ENCODE data around the gene ZNF844. TPM values are rescaled to one million over a fixed set of nuclear protein-coding genes. Genes with fewer than 3 reads are reported as not detected.

The ZNF844 gene
- polyA plus RNA-seq, 1 donor from 2014 or later, result 11.1 TPM

DNA sequence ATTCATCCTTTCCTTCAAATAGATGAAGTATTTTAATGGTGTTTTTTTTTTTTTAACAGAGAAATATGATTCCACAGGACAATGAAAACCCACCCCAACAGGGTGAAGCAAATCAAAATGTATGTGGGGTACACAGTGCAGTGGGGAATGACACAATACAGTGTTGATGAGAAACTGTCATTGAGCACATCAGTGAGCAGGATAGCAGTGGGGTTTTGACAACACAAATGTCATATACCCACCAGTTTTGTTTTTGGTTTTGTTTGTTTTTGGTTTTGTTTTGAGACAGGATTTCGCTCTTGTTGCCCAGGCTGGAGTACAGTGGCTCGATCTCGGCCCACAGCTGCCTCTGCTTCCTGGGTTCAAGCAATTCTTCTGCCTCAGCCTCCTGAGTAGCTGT is 29.2 kb downstream of the ZNF844 start:
- H3K4me2 ChIP-seq (ENCODE audit: low read length), result no peak overlapping the region
- H3K36me3 ChIP-seq (ENCODE audit: insufficient read depth, low read length), result no peaks in the 10 kb centered on the region
- no peak for TF ChIP-seq RAD21 (conservative IDR thresholded peaks at IDR 0.05)
- TF ChIP-seq POLR2AphosphoS5 (IDR thresholded peaks at IDR 0.05), result no peak
- no peak for TF ChIP-seq TAF1 (IDR thresholded peaks at IDR 0.05; ENCODE audit: low read depth)
- no peak for TF ChIP-seq REST (IDR thresholded peaks at IDR 0.05; ENCODE audit: borderline replicate concordance)
- no peak for TF ChIP-seq EP300 (conservative IDR thresholded peaks at IDR 0.05; ENCODE audit: poor library complexity, severe bottlenecking)
- TF ChIP-seq MXI1 (conservative IDR thresholded peaks at IDR 0.05; ENCODE audit: poor library complexity, severe bottlenecking), result no peak
- no peak for TF ChIP-seq SMC3 (conservative IDR thresholded peaks at IDR 0.05; ENCODE audit: poor library complexity)
- TF ChIP-seq CTCF (IDR thresholded peaks at IDR 0.05; ENCODE audit: poor library complexity, severe bottlenecking), result no peak
- TF ChIP-seq EZH2 (IDR thresholded peaks at IDR 0.05; ENCODE audit: borderline replicate concordance, insufficient read depth, low read length, poor library complexity, severe bottlenecking), result no peak
- no peak overlapping the region for H2AFZ ChIP-seq (ENCODE audit: low read depth, low read length)
- no peaks in the 10 kb centered on the region for H3K9me2 ChIP-seq (ENCODE audit: insufficient read depth, low read length)
- no peak overlapping the region for H3K4me3 ChIP-seq (ENCODE audit: low read length)
- no peaks in the 10 kb centered on the region for H3K79me2 ChIP-seq (replicated peaks; ENCODE audit: insufficient read depth, low read length)
- H3K9me3 ChIP-seq (ENCODE audit: low read length), result no peaks in the 10 kb centered on the region
- no peak overlapping the region for H3K27ac ChIP-seq (ENCODE audit: low read length)
- no peaks in the 10 kb centered on the region for H3F3A ChIP-seq (ENCODE audit: insufficient read depth, low read length, poor library complexity, severe bottlenecking)
- H4K20me1 ChIP-seq (ENCODE audit: insufficient read depth), result no peaks in the 10 kb centered on the region
- H3K9ac ChIP-seq (ENCODE audit: low read length), result no peak overlapping the region
- no peaks in the 10 kb centered on the region for H3K27me3 ChIP-seq (ENCODE audit: insufficient read depth, low read depth, low read length)

- Histone ChIP-seq H3K27me3 (ENCODE audit: insufficient read depth, low read depth, low read length) (no peaks in the 10 kb centered on the region), H3K27ac (ENCODE audit: low read length) (no peak overlapping the region), H2AFZ (ENCODE audit: low read depth, low read length) (no peak overlapping the region), H3F3A (ENCODE audit: insufficient read depth, low read length, poor library complexity, severe bottlenecking) (no peaks in the 10 kb centered on the region), H3K4me3 (ENCODE audit: low read length) (no peak overlapping the region), H3K36me3 (ENCODE audit: insufficient read depth, low read length) (no peaks in the 10 kb centered on the region), H3K79me2 (replicated peaks; ENCODE audit: insufficient read depth, low read length) (no peaks in the 10 kb centered on the region), H3K9ac (ENCODE audit: low read length) (no peak overlapping the region), H3K9me3 (ENCODE audit: low read length) (no peaks in the 10 kb centered on the region), H3K4me2 (ENCODE audit: low read length) (no peak overlapping the region), H4K20me1 (ENCODE audit: insufficient read depth) (no peaks in the 10 kb centered on the region), H3K9me2 (ENCODE audit: insufficient read depth, low read length) (no peaks in the 10 kb centered on the region)
- TF ChIP-seq CTCF (IDR thresholded peaks at IDR 0.05; ENCODE audit: poor library complexity, severe bottlenecking) (no peak), EP300 (conservative IDR thresholded peaks at IDR 0.05; ENCODE audit: poor library complexity, severe bottlenecking) (no peak), TAF1 (IDR thresholded peaks at IDR 0.05; ENCODE audit: low read depth) (no peak), RAD21 (conservative IDR thresholded peaks at IDR 0.05) (no peak), EZH2 (IDR thresholded peaks at IDR 0.05; ENCODE audit: borderline replicate concordance, insufficient read depth, low read length, poor library complexity, severe bottlenecking) (no peak), POLR2AphosphoS5 (IDR thresholded peaks at IDR 0.05) (no peak), SMC3 (conservative IDR thresholded peaks at IDR 0.05; ENCODE audit: poor library complexity) (no peak), REST (IDR thresholded peaks at IDR 0.05; ENCODE audit: borderline replicate concordance) (no peak)
Measured at GRCh38 chr19:12095111-12095790, 30.7 kb downstream of the ZNF844 start.

Measured in neural cell (in vitro differentiated cells).